GM18498 (cell line): ENCODE results near the gene PGM3.
A peak's percentile ranks its signal among the peaks of the same experiment; 100 is the strongest.
"Not testable (repeated sequence)": the region's sequence is repeated elsewhere in the genome, so short reads cannot be mapped to it uniquely, and the experiment has no call there.

Experiments
- ATAC-seq: cut with Tn5 transposase; IDR thresholded peaks from one replicate; pipeline ENCODE4 v1.9.1; 2021; ENCODE audit warnings: mild to moderate bottlenecking, moderate library complexity; ENCODE audit not compliant: unreplicated experiment

Gene PGM3, protein sequence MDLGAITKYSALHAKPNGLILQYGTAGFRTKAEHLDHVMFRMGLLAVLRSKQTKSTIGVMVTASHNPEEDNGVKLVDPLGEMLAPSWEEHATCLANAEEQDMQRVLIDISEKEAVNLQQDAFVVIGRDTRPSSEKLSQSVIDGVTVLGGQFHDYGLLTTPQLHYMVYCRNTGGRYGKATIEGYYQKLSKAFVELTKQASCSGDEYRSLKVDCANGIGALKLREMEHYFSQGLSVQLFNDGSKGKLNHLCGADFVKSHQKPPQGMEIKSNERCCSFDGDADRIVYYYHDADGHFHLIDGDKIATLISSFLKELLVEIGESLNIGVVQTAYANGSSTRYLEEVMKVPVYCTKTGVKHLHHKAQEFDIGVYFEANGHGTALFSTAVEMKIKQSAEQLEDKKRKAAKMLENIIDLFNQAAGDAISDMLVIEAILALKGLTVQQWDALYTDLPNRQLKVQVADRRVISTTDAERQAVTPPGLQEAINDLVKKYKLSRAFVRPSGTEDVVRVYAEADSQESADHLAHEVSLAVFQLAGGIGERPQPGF

GRCh38 chr6:83192871-83193746 lies at the start of gene PGM3, which contains the start of gene RWDD2A:
Gene PGM3, minus strand, starts transcription at chr6:83193265. Its CDS starts 2,253 bp downstream, at chr6:83191012.
Gene RWDD2A, plus strand, starts transcription at chr6:83193357. Its CDS starts 1,095 bp downstream, at chr6:83194452.
- ATAC-seq, result peak; percentile 98

- ATAC-seq, result no peak
Observed at GRCh38 chr6:83231146-83231545, 38.1 kb upstream of the PGM3 start.

GRCh38 chr6:83226517-83226916 lies 33.5 kb upstream of the PGM3 start:
- ATAC-seq, result no peak

DNA sequence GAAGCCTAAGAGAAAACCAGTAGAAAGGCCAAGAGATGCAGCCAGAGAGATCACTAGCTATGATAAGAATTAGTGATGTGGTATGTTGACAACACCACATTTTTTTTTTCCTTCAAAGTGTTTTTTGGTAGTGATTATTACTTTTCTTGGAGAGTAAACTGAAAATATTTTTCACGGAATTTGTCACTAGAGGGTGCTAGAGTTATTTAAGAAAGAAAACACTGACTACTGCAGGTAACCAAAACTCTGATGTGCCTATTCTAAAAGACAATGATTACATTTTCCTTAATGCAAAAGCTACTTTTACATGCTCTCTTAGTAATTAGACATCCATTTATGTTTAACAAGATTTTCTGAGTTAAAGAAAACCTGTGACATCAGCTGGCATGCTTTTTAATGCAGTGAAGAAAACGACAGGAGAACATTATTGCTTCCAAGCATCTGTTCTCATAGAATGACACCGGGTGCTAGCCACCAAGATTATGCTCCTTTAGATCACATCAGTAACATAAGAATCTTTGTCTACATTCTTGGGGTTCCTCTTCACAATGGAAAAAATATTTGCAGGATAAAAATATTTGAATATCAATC lies 28.9 kb upstream of the PGM3 start:
- no peak for ATAC-seq

DNA sequence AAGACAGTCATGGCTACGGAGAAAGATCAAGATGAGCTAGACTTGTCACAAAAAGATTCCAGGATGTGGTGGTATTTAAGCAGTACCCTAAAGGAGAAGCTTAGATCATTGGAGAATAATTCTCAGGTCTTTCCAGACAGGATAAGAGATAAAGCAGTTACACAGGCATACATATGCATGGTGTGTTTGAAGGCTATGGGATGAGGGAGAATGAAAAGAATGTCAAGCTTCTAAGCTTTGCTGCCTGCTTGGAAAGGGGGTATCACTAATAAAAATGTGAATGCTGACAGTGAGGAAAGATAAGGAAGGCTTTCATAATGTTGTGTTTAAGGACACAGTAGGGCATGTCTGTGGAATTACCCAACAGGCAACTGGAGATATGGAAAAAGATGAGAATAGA lies 28.2 kb upstream of the PGM3 start:
- no peak for ATAC-seq

- ATAC-seq, result no peak
Observed at GRCh38 chr6:83220121-83220520, 27.1 kb upstream of the PGM3 start.

DNA sequence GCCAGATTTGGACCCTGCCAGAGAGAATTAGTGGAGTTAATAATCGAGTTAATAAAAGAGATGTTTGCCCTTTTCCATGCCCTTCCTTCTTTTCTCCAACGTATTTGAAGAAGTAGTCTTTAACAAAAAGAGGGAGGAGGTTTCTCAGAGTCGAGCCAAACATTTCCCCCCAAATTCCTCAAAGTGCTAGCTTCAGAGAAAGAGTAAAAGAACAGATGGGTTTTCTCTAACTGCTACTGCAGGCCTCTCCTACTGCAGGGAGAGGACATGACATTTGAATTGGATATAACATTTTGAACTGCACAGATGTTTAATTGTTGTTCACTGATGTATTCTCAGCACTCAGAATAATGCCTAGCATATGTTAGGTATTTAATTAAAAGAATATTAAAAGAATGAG lies 25.6 kb upstream of the PGM3 start:
- no peak for ATAC-seq

DNA sequence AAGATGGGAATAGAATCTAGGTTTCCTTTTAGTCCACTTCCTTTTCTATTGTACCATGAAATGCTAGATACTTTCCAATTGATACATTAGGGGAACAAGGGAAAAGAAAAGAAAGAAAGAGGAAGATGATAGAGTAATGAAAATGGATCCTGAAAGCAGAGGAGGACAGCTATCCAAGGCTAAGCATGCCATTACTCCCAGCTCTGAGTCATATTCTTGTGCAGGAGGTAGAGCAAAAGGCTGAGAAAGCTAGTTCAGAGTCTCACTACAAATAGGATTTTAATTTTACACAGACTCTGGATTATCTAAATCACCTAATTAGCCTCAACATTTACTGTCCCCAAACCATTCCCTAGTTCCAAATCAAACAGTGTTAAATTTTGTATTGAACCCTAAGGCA lies 23.7 kb upstream of the PGM3 start:
- no peak for ATAC-seq

GRCh38 chr6:83215131-83216047 lies 22.3 kb upstream of the PGM3 start:
- ATAC-seq, result peak; percentile 99

DNA sequence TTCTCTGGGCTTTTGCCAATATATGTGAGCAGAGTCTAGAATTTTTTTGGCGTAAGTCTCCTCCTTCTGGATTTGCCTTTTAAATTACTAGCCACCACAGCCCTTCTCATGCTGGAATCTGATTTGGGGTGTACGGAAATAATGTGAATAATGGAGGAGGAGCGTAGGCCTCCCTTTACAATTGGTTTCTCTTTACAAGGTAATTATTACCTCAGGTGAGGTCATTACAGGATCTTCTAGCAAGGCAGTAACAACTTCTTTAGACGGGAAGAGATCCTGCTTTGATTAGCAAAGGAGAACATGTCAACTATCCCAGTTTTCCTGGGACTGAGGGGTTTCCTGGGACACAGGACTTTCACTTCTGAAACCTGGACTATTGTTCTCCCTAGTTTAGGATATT lies 9.0 kb upstream of the PGM3 start:
- ATAC-seq, result no peak

GRCh38 chr6:83199863-83200225 lies 6.8 kb upstream of the PGM3 start:
- ATAC-seq, result no peak

- ATAC-seq, result peak; percentile 51
Observed at GRCh38 chr6:83199173-83199862, 6.3 kb upstream of the PGM3 start.

GRCh38 chr6:83198486-83199172 lies 5.6 kb upstream of the PGM3 start:
- no peak for ATAC-seq

- ATAC-seq, result peak; percentile 28
Observed at GRCh38 chr6:83193747-83194566, 892 bp upstream of the PGM3 start.

DNA sequence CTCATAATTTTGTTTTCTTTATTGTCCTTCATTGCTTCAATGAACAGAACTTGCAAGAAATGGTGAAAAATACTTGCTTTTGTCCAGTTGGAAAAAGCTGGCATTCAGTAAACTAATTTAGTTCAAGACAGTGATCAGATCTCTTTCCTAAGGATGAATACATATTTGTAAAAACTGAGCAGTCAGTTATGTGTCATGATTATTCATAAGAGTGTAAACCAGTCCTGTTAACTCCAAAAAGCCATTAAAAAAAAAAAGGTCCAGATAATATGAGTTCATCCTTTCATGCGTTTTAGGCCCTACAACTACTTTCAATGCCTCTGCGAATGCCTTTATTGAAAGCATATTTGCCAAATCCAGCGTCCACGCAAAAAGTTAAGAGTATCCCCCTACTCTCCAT lies 609 bp downstream of the PGM3 start:
- ATAC-seq, result no peak

- not testable (repeated sequence) for ATAC-seq
Observed at GRCh38 chr6:83191974-83192373, 1.1 kb downstream of the PGM3 start.

GRCh38 chr6:83190626-83191025 lies 2.4 kb downstream of the PGM3 start:
- ATAC-seq, result no peak

- ATAC-seq, result no peak
Observed at GRCh38 chr6:83188501-83188900, 4.6 kb downstream of the PGM3 start.
